Measurements from ENCODE around the gene GGT6.

DNA sequence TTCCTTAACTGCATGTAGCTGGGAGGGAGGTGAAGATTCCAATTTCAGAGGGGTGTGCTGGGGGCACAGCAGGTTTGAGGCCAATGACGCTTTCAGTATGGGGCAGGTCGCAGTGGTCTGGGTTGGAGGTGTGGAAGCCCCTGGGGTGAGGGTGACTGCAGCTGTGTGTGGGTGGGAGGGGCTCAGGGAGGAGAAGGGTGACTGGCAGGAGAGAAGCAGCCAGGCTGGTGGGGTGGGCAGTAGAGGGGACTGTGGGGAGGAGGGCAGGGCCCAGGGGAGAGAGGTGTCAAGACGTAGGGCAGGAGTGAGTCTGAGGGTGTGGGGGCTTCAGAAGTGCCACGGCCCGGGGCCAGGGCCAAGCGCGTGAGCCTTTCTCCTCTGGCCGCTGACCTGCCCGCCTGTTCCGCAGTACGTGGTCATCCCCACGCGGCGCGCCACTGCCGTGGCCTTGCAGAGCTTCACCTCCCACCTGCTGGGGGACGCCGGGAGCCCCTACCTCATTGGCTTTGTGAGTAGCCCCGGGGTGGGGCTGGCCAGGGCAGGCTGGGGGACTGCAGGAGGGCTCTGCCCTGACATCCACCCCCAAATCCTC lies 24.6 kb downstream of the GGT6 start:
- TF ChIP-seq, protein P1, sequence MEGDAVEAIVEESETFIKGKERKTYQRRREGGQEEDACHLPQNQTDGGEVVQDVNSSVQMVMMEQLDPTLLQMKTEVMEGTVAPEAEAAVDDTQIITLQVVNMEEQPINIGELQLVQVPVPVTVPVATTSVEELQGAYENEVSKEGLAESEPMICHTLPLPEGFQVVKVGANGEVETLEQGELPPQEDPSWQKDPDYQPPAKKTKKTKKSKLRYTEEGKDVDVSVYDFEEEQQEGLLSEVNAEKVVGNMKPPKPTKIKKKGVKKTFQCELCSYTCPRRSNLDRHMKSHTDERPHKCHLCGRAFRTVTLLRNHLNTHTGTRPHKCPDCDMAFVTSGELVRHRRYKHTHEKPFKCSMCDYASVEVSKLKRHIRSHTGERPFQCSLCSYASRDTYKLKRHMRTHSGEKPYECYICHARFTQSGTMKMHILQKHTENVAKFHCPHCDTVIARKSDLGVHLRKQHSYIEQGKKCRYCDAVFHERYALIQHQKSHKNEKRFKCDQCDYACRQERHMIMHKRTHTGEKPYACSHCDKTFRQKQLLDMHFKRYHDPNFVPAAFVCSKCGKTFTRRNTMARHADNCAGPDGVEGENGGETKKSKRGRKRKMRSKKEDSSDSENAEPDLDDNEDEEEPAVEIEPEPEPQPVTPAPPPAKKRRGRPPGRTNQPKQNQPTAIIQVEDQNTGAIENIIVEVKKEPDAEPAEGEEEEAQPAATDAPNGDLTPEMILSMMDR (optimal IDR thresholded peaks at IDR 0.05 in 1 of 3, IDR thresholded peaks at IDR 0.05 in 1 of 3, conservative IDR thresholded peaks at IDR 0.05 in 1 of 3; ENCODE audit: extremely low read depth in 1 of 3, insufficient read depth in 2 of 3, low read length in 3 of 3), result no peak
- TF ChIP-seq EZH2 (IDR thresholded peaks at IDR 0.05; ENCODE audit: low read length), result no peak

All from keratinocyte (primary cell).